Vagina (tissue), 2 donors: ENCODE data around the gene SPACA9. TPM values are rescaled to one million over a fixed set of nuclear protein-coding genes. Genes with fewer than 3 reads are reported as not detected.

ENCODE experiments used
- DNase-seq, 2 donors: peaks; one replicate each; pipeline ENCODE4 v3.0.0-alpha.2; 2017; ENCODE audit errors: extremely low spot score in 2 of 2
- H3K27ac ChIP-seq: fragments of 200-600 bp; sonication (generic); one replicate; pipeline ENCODE4 v1.5.1; 2019
- H3K27me3 ChIP-seq: fragments of 200-600 bp; sonication (generic); one replicate; pipeline ENCODE4 v1.5.1; 2019
- H3K36me3 ChIP-seq, 2 donors: fragments of 200-600 bp; sonication (generic); one replicate each; pipeline ENCODE4 v1.5.1; 2017 to 2019
- H3K4me1 ChIP-seq: fragments of 200-600 bp; sonication (generic); one replicate; pipeline ENCODE4 v1.5.1; 2019
- H3K4me3 ChIP-seq, 2 donors: fragments of 200-600 bp; sonication (generic); 1 replicate in 1 of 2; 2 replicates in 1 of 2; pipeline ENCODE4 v1.5.1; 2016 to 2019
- H3K9me3 ChIP-seq: fragments of 200-600 bp; sonication (generic); one replicate; pipeline ENCODE4 v1.5.1; 2019
- CTCF ChIP-seq, 3 experiments: fragments of 450-650 bp in 2 of 3; fragments of 200-600 bp in 1 of 3; sonication (generic) in 1 of 3; IDR thresholded peaks; one replicate each; pipeline ENCODE4 v1.5.1; 2017 to 2019; ENCODE audit warnings: antibody characterized with exemption in 3 of 3, mild to moderate bottlenecking in 2 of 3, moderate library complexity in 2 of 3
- POLR2A ChIP-seq, 2 donors: fragments of 450-650 bp; IDR thresholded peaks; one replicate each; pipeline ENCODE4 v1.6.1; 2017; ENCODE audit warnings: antibody characterized with exemption in 2 of 2, mild to moderate bottlenecking in 2 of 2, moderate library complexity in 2 of 2
- POLR2AphosphoS5 ChIP-seq, 2 donors: sonication (generic); formaldehyde crosslinking; IDR thresholded peaks; one replicate each; pipeline ENCODE4 v1.9.0; 2017; ENCODE audit warnings: antibody characterized with exemption in 2 of 2, mild to moderate bottlenecking in 2 of 2, low read depth in 1 of 2; ENCODE audit not compliant: insufficient read depth in 1 of 2
- intact Hi-C: fragments of 100-400 bp; cut with DNase I; formaldehyde crosslinking; loops from one replicate; pipeline ENCODE4 v1.15.1; 2023
- total RNA-seq: library from RNA; depleted of rRNA; stranded (reverse); fragments of >200 nt; gene quantifications from one replicate; pipeline ENCODE4 v1.2.3, GENCODE V29; 2016

Gene SPACA9
- total RNA-seq, 1 donor from 2014 or later: 2.7 TPM

GRCh38 chr9:132837501-132838286 lies 41.0 kb upstream of the SPACA9 start:
- DNase-seq: no peak
- no peak for TF ChIP-seq POLR2AphosphoS5 (IDR thresholded peaks at IDR 0.05; ENCODE audit: insufficient read depth in 1 of 2, low read depth in 1 of 2)
- no peak for TF ChIP-seq POLR2A (IDR thresholded peaks at IDR 0.05)
- no peak for TF ChIP-seq CTCF (IDR thresholded peaks at IDR 0.05)
- no peak overlapping the region for H3K4me3 ChIP-seq
- no peaks in the 10 kb centered on the region for H3K4me1 ChIP-seq
- no peaks in the 10 kb centered on the region for H3K27me3 ChIP-seq
- H3K36me3 ChIP-seq: no peaks in the 10 kb centered on the region
- H3K9me3 ChIP-seq: no peaks in the 10 kb centered on the region
- intact Hi-C loops: no loop called here
- no peak overlapping the region for H3K27ac ChIP-seq

GRCh38 chr9:132838291-132838690 lies 40.4 kb upstream of the SPACA9 start:
- Histone ChIP-seq H3K27me3 (no peaks in the 10 kb centered on the region), H3K4me3 (no peak overlapping the region), H3K9me3 (no peaks in the 10 kb centered on the region), H3K36me3 (no peaks in the 10 kb centered on the region), H3K4me1 (no peaks in the 10 kb centered on the region), H3K27ac (no peak overlapping the region)
- TF ChIP-seq CTCF (IDR thresholded peaks at IDR 0.05) (no peak), POLR2A (IDR thresholded peaks at IDR 0.05) (no peak), POLR2AphosphoS5 (IDR thresholded peaks at IDR 0.05; ENCODE audit: insufficient read depth in 1 of 2, low read depth in 1 of 2) (no peak)
- DNase-seq: no peak
- intact Hi-C loops: no loop called here

GRCh38 chr9:132840980-132841379 lies 37.7 kb upstream of the SPACA9 start:
- intact Hi-C loops: no loop called here
- DNase-seq: no peak
- H3K4me1 ChIP-seq: no peaks in the 10 kb centered on the region
- H3K27ac ChIP-seq: no peak overlapping the region
- H3K36me3 ChIP-seq: no peaks in the 10 kb centered on the region
- H3K4me3 ChIP-seq: no peak overlapping the region
- no peaks in the 10 kb centered on the region for H3K27me3 ChIP-seq
- H3K9me3 ChIP-seq: no peaks in the 10 kb centered on the region
- TF ChIP-seq CTCF (IDR thresholded peaks at IDR 0.05) (no peak), POLR2A (IDR thresholded peaks at IDR 0.05) (no peak), POLR2AphosphoS5 (IDR thresholded peaks at IDR 0.05; ENCODE audit: insufficient read depth in 1 of 2, low read depth in 1 of 2) (no peak)

- Histone ChIP-seq H3K4me3 (no peak overlapping the region), H3K36me3 (no peaks in the 10 kb centered on the region), H3K27ac (no peak overlapping the region), H3K27me3 (no peaks in the 10 kb centered on the region), H3K9me3 (no peaks in the 10 kb centered on the region), H3K4me1 (no peaks in the 10 kb centered on the region)
- no peak for TF ChIP-seq POLR2A (IDR thresholded peaks at IDR 0.05)
- TF ChIP-seq POLR2AphosphoS5 (IDR thresholded peaks at IDR 0.05; ENCODE audit: insufficient read depth in 1 of 2, low read depth in 1 of 2): no peak
- TF ChIP-seq CTCF (IDR thresholded peaks at IDR 0.05): no peak
- DNase-seq: no peak
- intact Hi-C loops: no loop called here
These were observed 36.3 kb upstream of the SPACA9 start for GRCh38 chr9:132842124-132843044.
